Mesendoderm (in vitro differentiated cells): Measurements from ENCODE around the gene CDYL.

Experiments used
- DNase-seq: peaks from one replicate; pipeline ENCODE4 v3.0.0; 2013
- H2AK5ac ChIP-seq: 2 replicates; pipeline ENCODE4 v1.6.1; 2013; ENCODE audit warnings: low read length, inconsistent platforms
- H2BK120ac ChIP-seq: 2 replicates; pipeline ENCODE4 v1.6.1; 2013; ENCODE audit warnings: low read depth, mild to moderate bottlenecking, low read length, moderate library complexity, mixed read lengths
- H2BK15ac ChIP-seq: replicated peaks from 2 replicates; pipeline ENCODE4 v1.6.1; 2013; ENCODE audit warnings: low read depth, mild to moderate bottlenecking, moderate library complexity
- H2BK5ac ChIP-seq: 2 replicates; pipeline ENCODE4 v1.6.1; 2013; ENCODE audit warnings: low read length, inconsistent platforms
- H3K18ac ChIP-seq: 2 replicates; pipeline ENCODE4 v1.6.1; 2013; ENCODE audit warnings: mild to moderate bottlenecking, low read length, mixed read lengths
- H3K23ac ChIP-seq: one replicate; pipeline ENCODE4 v1.6.1; 2013; ENCODE audit warnings: low read length
- H3K27ac ChIP-seq: 2 replicates; pipeline ENCODE4 v1.5.1; 2013; ENCODE audit warnings: low read depth, mild to moderate bottlenecking, inconsistent platforms, low read length, moderate library complexity
- H3K27me3 ChIP-seq: 2 replicates; pipeline ENCODE4 v1.6.1; 2013; ENCODE audit warnings: low read length, control low read depth, mild to moderate bottlenecking, inconsistent platforms; ENCODE audit not compliant: insufficient read depth, poor library complexity
- H3K36me3 ChIP-seq: 2 replicates; pipeline ENCODE4 v1.6.1; 2013; ENCODE audit warnings: low read length, inconsistent platforms; ENCODE audit not compliant: control insufficient read depth, insufficient read depth
- H3K4ac ChIP-seq: one replicate; pipeline ENCODE4 v1.6.1; 2013; ENCODE audit warnings: low read depth, mild to moderate bottlenecking, low read length, moderate library complexity
- H3K4me1 ChIP-seq: 2 replicates; pipeline ENCODE4 v1.6.1; 2013; ENCODE audit warnings: low read depth, low read length, inconsistent platforms; ENCODE audit not compliant: control insufficient read depth
- H3K4me2 ChIP-seq: 2 replicates; pipeline ENCODE4 v1.6.1; 2013; ENCODE audit warnings: low read length
- H3K4me3 ChIP-seq: 2 replicates; pipeline ENCODE4 v1.5.1; 2013; ENCODE audit warnings: mild to moderate bottlenecking, low read length
- H3K56ac ChIP-seq: one replicate; pipeline ENCODE4 v1.6.1; 2013; ENCODE audit warnings: low read length
- H3K79me1 ChIP-seq: 2 replicates; pipeline ENCODE4 v1.6.1; 2013; ENCODE audit warnings: low read length, inconsistent platforms
- H3K79me2 ChIP-seq: 2 replicates; pipeline ENCODE4 v1.6.1; 2013; ENCODE audit warnings: mild to moderate bottlenecking, low read length; ENCODE audit not compliant: control insufficient read depth, insufficient read depth
- H3K9ac ChIP-seq: 2 replicates; pipeline ENCODE4 v1.6.1; 2013; ENCODE audit warnings: low read length, inconsistent platforms
- H4K5ac ChIP-seq: one replicate; pipeline ENCODE4 v1.6.1; 2013; ENCODE audit warnings: low read length
- H4K8ac ChIP-seq: one replicate; pipeline ENCODE4 v1.6.1; 2013; ENCODE audit warnings: low read depth, mild to moderate bottlenecking, control low read depth, low read length, moderate library complexity
- WGBS: extraction: QIAGEN DNeasy Blood & Tissue Kit; methylation state at CpG from one replicate; pipeline ENCODE4 v1.1.7; 2013; ENCODE audit warnings: low lambda C conversion rate, missing lambda C conversion rate; ENCODE audit not compliant: insufficient coverage; ENCODE audit errors: extremely low coverage; 5-methylcytosine and 5-hydroxymethylcytosine counted together

The CDYL gene

DNA sequence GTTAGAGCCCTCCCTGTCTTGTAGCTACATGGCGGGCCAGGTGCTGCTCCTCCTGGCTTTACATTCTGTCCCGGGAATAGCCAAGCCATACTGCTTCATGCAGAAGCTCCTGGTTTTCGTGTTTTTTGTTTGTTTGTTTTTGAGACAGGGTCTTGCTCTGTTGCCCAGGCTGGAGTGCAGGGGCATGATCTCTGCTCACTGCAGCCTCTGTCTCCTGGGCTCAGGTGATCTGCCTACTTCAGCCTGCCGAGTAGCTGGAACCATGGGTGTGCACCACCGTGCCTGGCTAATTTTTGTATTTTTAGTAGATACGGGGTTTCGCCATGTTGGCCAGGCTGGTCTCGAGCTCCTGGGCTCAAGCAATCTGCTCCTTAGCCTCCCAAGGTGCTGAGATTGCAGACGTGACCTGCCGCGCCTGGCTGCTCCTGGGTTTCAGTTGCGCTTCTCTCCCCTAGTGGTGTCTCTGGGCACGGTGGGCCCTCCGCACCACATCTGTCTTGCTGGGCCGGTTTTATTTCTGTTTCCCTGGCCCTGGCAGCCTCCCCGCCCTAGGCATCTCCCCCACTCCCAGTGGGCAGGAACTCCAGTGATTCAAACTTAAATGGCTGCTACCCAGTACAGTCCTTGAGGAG lies 12.9 kb downstream of the CDYL start:
- DNase-seq: peak; percentile 48

DNA sequence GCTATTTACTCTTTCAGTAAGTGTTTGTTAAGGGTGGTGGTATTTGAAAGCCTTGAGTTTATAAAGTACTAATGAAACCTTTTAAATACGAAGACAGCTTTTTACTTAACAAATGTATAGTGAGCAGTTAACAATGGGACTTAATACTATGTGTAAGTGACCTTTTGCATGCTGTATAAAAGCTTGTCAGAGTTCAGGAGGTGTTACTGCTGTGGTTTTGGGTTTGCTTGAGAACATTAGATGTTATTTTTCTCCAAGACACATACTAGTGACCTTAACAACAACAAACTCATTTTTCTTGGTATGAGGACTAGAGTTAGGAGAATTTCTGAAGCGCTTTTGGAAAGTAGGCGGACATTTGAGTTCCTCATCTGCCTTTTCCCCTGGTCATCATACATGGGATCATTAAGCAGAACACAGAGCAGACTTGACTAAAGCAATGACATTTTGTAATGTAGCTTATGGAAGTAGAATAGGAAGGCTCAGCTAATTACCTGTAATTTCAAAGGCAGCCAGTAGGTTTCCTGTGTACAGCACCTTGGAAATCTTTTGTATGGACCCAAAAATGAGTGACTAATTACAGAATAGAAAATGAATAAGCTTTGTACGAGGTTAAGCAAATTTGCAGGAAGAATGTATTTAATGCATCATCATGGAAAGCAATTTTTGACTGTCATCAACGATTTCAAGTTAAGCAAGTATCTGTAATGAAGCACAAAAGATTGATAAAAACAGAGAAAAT lies 14.1 kb downstream of the CDYL start:
- Histone ChIP-seq H4K5ac (no peak overlapping the region), H3K9ac (no peak overlapping the region), H3K36me3 (no peaks in the 10 kb centered on the region), H2AK5ac (no peak overlapping the region), H3K23ac (no peak overlapping the region), H3K4me2 (no peak overlapping the region), H2BK15ac (no peak overlapping the region), H3K27ac (no peak overlapping the region), H3K79me2 (peaks cover 77% of the 10 kb centered on the region), H3K4me3 (no peak overlapping the region), H3K4me1 (peaks cover 26% of the 10 kb centered on the region), H4K8ac (no peak overlapping the region), H3K18ac (no peak overlapping the region), H3K56ac (no peak overlapping the region), H2BK5ac (no peak overlapping the region), H3K4ac (no peak overlapping the region), H3K79me1 (peaks cover 29% of the 10 kb centered on the region), H3K27me3 (no peaks in the 10 kb centered on the region), H2BK120ac (no peak overlapping the region)
- no peak for DNase-seq
- no CpG with 5 or more reads among the region's 5 CpGs for WGBS

More for the DNA sequence above, 12.9 kb downstream of the CDYL start:
- Histone ChIP-seq H3K9ac (no peak overlapping the region), H3K18ac (no peak overlapping the region), H3K4me1 (peaks cover 24% of the 10 kb centered on the region), H2AK5ac (no peak overlapping the region), H3K36me3 (no peaks in the 10 kb centered on the region), H3K79me1 (peaks cover 32% of the 10 kb centered on the region), H3K23ac (no peak overlapping the region), H2BK15ac (no peak overlapping the region), H3K79me2 (peaks cover 82% of the 10 kb centered on the region), H3K27me3 (no peaks in the 10 kb centered on the region), H4K5ac (no peak overlapping the region), H2BK120ac (no peak overlapping the region), H4K8ac (no peak overlapping the region), H2BK5ac (no peak overlapping the region), H3K4ac (no peak overlapping the region), H3K27ac (no peak overlapping the region), H3K56ac (no peak overlapping the region), H3K4me2 (no peak overlapping the region), H3K4me3 (no peak overlapping the region)
- no CpG with 5 or more reads among the region's 16 CpGs for WGBS

DNA sequence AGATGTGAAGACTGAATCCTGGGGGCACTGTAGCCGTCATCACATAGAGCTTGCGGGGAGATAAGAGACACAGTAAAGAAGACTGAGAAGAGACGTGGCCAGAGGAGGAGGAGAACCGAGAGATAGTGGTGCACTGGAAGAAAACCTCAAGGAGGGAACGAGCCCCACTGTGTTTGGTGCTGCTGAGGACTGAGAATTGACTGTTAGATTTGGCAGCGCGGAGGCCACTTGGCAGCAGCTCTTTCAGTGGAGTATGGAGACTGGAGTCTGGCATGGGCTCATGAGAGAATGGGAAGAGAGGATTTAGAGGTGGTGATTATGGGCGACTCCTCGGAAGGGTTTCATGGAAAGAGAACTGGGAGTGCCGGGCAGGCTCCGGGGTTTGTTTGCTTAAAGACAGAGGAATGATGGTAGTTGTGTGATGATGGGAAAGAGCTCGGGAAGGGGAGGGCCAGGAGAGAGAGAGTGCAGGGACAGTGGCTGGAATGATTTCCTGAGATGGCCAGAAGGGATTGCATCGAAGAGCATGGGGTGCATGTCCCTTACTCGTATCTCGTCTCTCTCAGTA lies 18.0 kb downstream of the CDYL start:
- Histone ChIP-seq H4K5ac (no peak overlapping the region), H2BK120ac (no peak overlapping the region), H2BK15ac (no peak overlapping the region), H3K4ac (no peak overlapping the region), H3K9ac (no peak overlapping the region), H3K4me3 (no peak overlapping the region), H3K27ac (no peak overlapping the region), H3K23ac (no peak overlapping the region), H3K36me3 (no peaks in the 10 kb centered on the region), H3K4me2 (no peak overlapping the region), H4K8ac (no peak overlapping the region), H3K56ac (no peak overlapping the region), H2BK5ac (no peak overlapping the region), H3K79me2 (peaks cover 58% of the 10 kb centered on the region), H3K4me1 (peaks cover 9% of the 10 kb centered on the region), H3K18ac (no peak overlapping the region), H3K27me3 (no peaks in the 10 kb centered on the region), H2AK5ac (no peak overlapping the region), H3K79me1 (peaks cover 18% of the 10 kb centered on the region)
- no CpG with 5 or more reads among the region's 15 CpGs for WGBS
- no peak for DNase-seq

DNA sequence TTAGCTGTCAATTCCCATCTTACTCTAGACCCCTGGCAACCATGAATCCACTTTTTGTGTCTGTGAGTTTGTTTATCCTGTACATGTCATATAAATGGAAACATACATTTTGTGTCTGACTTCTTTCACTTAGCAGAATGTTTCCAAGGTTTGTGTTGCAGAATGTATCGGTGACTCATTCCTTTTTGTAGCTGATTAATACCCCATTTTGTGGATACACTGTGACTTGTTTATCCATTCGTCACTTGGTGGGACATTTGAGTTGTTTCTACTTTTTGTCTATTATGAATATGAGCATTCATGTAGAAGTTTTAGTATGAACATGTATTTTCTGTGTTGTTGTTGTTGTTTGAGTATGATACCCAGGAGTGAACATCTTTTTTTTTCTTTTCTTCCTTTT lies 21.4 kb downstream of the CDYL start:
- no peak overlapping the region for H3K4ac ChIP-seq
- peaks cover 58% of the 10 kb centered on the region for H3K79me2 ChIP-seq
- H3K18ac ChIP-seq: no peak overlapping the region
- H3K27me3 ChIP-seq: no peaks in the 10 kb centered on the region
- H2BK120ac ChIP-seq: no peak overlapping the region
- H3K4me2 ChIP-seq: no peak overlapping the region
- no peak overlapping the region for H3K56ac ChIP-seq
- H3K79me1 ChIP-seq: peaks cover 20% of the 10 kb centered on the region
- H2AK5ac ChIP-seq: no peak overlapping the region
- no peak overlapping the region for H3K9ac ChIP-seq
- no peak overlapping the region for H2BK5ac ChIP-seq
- H3K4me3 ChIP-seq: no peak overlapping the region
- H3K36me3 ChIP-seq: no peaks in the 10 kb centered on the region
- no peak overlapping the region for H4K8ac ChIP-seq
- no CpG with 5 or more reads among the region's 2 CpGs for WGBS
- no peak overlapping the region for H2BK15ac ChIP-seq
- peak overlapping the region; percentile 57 for H3K23ac ChIP-seq
- no peak overlapping the region for H3K27ac ChIP-seq
- peaks cover 8% of the 10 kb centered on the region for H3K4me1 ChIP-seq
- DNase-seq: no peak
- no peak overlapping the region for H4K5ac ChIP-seq

DNA sequence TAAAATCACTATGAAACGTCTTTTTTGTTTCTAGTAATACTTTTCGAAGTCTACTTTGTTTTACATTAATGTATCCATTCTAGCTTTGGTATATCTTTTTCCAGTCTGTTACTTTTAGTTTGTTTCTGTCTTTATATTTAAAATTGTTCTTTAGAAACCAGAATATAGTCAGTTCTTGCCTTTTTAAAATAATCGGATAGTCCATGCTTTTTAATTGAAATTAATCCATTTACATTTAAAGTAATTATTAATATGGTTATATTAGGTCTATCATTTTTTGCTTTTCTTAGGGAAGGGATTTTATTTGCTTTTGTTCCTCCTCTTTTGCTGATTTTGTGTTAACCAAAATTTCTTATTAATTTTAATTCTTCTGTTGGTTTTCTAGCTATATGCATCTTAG lies 23.7 kb downstream of the CDYL start:
- no peak overlapping the region for H2BK120ac ChIP-seq
- H4K5ac ChIP-seq: no peak overlapping the region
- no peak overlapping the region for H3K18ac ChIP-seq
- H3K56ac ChIP-seq: no peak overlapping the region
- no peak overlapping the region for H3K23ac ChIP-seq
- no CpG with 5 or more reads among the region's 3 CpGs for WGBS
- no peak overlapping the region for H2BK5ac ChIP-seq
- H3K4me3 ChIP-seq: no peak overlapping the region
- H2BK15ac ChIP-seq: no peak overlapping the region
- no peaks in the 10 kb centered on the region for H3K36me3 ChIP-seq
- H3K27ac ChIP-seq: no peak overlapping the region
- H4K8ac ChIP-seq: no peak overlapping the region
- H3K4me1 ChIP-seq: no peaks in the 10 kb centered on the region
- no peak overlapping the region for H2AK5ac ChIP-seq
- no peak overlapping the region for H3K4me2 ChIP-seq
- H3K9ac ChIP-seq: no peak overlapping the region
- no peak overlapping the region for H3K4ac ChIP-seq
- H3K79me1 ChIP-seq: peaks cover 24% of the 10 kb centered on the region
- no peak for DNase-seq
- peaks cover 56% of the 10 kb centered on the region for H3K79me2 ChIP-seq
- no peaks in the 10 kb centered on the region for H3K27me3 ChIP-seq
